Activated CD4-positive, alpha-beta T cell treated with anti-CD3 and anti-CD28 coated beads for 36 hours (primary cell): ENCODE measurements around the gene UFD1. TPM values are rescaled to one million over a fixed set of nuclear protein-coding genes. Genes with fewer than 3 reads are reported as not detected.

Source experiments
- ATAC-seq: fragments of 200-7000 bp; cut with Tn5 transposase; one replicate; pipeline ENCODE4 v1.10.0; 2021; ENCODE audit warnings: mild to moderate bottlenecking, moderate library complexity
- CTCF ChIA-PET: fragments of 350-600 bp; sonication (Branson Sonifier 250); formaldehyde crosslinking; loops from one replicate; lab custom pipeline; 2021; ENCODE audit warnings: antibody characterized with exemption; lab: Charles Lee
- POLR2A ChIA-PET: fragments of 350-600 bp; sonication (Branson Sonifier 250); formaldehyde crosslinking; loops from one replicate; lab custom pipeline; 2021; ENCODE audit warnings: antibody characterized with exemption, inconsistent platforms; lab: Charles Lee
- DNase-seq: peaks from one replicate; pipeline ENCODE4 v3.0.0-alpha.2; 2020
- H3K27ac Mint-ChIP-seq: one replicate; pipeline ENCODE4 v1.8.0; 2021; ENCODE audit warnings: mixed read lengths
- H3K27me3 Mint-ChIP-seq: one replicate; pipeline ENCODE4 v1.8.0; 2021; ENCODE audit warnings: mixed read lengths
- H3K36me3 Mint-ChIP-seq: one replicate; pipeline ENCODE4 v1.8.0; 2021; ENCODE audit warnings: low read depth, mixed read lengths
- H3K4me1 Mint-ChIP-seq: one replicate; pipeline ENCODE4 v1.8.0; 2021; ENCODE audit warnings: mixed read lengths
- H3K4me3 Mint-ChIP-seq: one replicate; pipeline ENCODE4 v1.8.0; 2021; ENCODE audit warnings: mild to moderate bottlenecking, moderate library complexity, mixed read lengths
- H3K9me3 Mint-ChIP-seq: one replicate; pipeline ENCODE4 v1.8.0; 2021; ENCODE audit warnings: low read depth, mixed read lengths
- intact Hi-C, 2 experiments: fragments of 100-400 bp; cut with DNase I in 1 of 2; cut with micrococcal nuclease in 1 of 2; formaldehyde crosslinking; loops; one replicate each; pipeline versions ENCODE4 v1.14.2 to v1.15.1; 2022 to 2024; cut with DNase I, micrococcal nuclease
- total RNA-seq, 2 experiments: library from RNA; stranded (reverse); gene quantifications; one replicate each; pipeline ENCODE4 v1.2.3, GENCODE V29; 2021

UFD1 gene
- total RNA-seq, 2 experiments from 2014 or later: 78.4 to 109 TPM

DNA sequence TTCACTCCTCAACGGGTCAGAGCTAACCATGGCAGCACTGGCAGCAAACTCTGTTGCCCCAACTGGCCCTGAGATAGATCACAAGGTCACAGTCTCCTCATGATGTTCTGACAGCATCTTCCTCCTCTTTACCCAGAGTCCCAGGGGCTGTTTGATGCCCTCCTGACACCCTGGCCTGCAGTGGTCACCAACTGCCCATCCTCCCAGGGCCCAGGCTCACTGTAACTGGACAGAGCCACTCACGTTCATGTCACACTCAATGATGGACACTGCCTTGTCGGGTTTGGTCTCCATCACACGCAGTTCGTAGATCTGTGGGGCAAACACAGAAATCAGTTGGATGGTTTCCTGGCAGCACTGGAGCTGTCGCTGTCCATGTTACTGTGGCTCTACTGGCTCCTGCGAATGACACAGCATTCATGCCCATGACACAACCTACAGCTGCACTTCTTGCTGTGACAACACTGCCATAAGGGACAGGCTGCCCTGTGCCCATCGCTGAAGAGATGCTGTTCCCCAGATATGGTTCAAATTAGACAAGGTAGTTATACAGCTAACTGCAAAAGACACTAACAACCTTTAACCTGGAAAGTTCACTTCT, 21.1 kb downstream of the UFD1 start:
- POLR2A ChIA-PET: no interaction called here
- CTCF ChIA-PET: no interaction called here
- H3K27ac Mint-ChIP-seq: no peak overlapping the region

DNA sequence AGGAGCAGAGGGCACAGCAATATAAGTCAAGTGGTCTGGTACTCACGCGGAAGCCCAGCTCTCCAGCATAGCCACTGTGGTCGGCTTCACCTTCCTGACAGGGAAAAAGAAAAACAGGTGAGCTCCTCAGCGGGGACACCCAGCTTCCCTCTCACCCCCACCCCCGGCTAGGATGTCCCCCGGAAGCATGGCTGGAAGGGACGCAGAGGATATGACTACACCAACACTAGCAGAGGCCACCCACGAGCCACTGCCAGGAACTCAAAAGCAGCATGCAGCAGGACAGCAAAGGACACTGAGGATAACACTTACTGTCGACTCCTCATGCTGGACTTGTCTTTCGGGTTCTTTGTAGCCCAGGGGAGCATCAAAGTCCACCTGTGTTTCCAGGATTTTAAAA, 22.5 kb downstream of the UFD1 start:
- H3K9me3 Mint-ChIP-seq: no peaks in the 10 kb centered on the region

More for the DNA sequence above, 21.1 kb downstream of the UFD1 start:
- no peak for ATAC-seq
- Mint-ChIP-seq H3K4me3 (no peak overlapping the region), H3K4me1 (peaks cover 5% of the 10 kb centered on the region), H3K27me3 (no peaks in the 10 kb centered on the region), H3K36me3 (peaks cover 43% of the 10 kb centered on the region), H3K9me3 (no peaks in the 10 kb centered on the region)
- intact Hi-C loops: loop anchor here in 1 of 2 experiments (10.0 kb wide), 1 partner anchor 47 kb away; no protein-coding TSS in a partner anchor
- no peak for DNase-seq

DNA sequence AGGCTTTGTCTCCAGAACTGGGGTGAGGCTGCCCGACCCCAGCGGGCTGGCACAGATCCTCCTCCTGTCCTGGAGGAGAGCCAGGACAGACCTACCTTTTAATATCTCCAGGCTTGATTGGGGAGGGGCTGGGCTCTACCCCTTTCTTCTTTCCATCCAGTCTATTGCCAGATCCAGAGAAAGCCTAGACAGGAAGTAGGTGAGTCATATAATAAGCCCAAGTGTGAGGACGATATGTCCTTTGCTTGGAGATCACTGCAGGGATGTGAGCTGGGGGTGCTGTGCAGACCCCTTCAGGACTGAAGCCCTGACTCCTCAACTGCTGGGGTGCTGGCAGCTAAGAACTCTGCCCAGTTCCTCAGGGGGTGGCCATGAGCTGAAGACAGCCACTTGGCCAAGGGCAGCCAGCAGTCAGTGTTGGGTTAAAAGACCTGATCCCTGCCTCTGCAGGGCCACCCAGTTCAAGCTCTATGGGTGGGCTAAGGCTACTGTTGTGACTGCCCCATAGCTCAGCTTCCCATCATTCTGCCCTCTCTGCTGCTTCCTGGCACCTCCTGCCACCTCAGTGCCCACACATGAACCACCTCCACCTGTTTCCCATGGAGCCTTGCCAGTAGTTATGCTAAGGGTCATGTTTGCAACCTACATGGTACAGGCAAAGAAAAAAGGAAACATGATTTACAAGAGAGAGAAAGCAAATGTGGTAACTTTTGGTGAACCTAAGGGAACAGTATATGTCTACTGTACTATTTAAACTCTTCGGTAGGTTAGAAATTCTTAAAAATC, 23.2 kb downstream of the UFD1 start:
- no peak overlapping the region for H3K4me3 Mint-ChIP-seq
- peaks cover 56% of the 10 kb centered on the region for H3K36me3 Mint-ChIP-seq
- intact Hi-C loops: loop anchor here in 1 of 2 experiments (10.0 kb wide), 1 partner anchor 49 kb away; no protein-coding TSS in a partner anchor
- H3K9me3 Mint-ChIP-seq: no peaks in the 10 kb centered on the region
- no peak overlapping the region for H3K27ac Mint-ChIP-seq
- ChIA-PET CTCF (no interaction called here), POLR2A (interaction anchor here (0.6 kb wide), 1 partner anchor 22 kb away, joined by 4 read pairs; no protein-coding TSS in a partner anchor)
- no peak for ATAC-seq
- H3K4me1 Mint-ChIP-seq: peaks cover 5% of the 10 kb centered on the region
- no peaks in the 10 kb centered on the region for H3K27me3 Mint-ChIP-seq
- DNase-seq: no peak

More for the DNA sequence above, 22.5 kb downstream of the UFD1 start:
- no peak for ATAC-seq
- ChIA-PET POLR2A (interaction anchor here (0.6 kb wide), 1 partner anchor 21 kb away, joined by 4 read pairs; no protein-coding TSS in a partner anchor), CTCF (no interaction called here)
- Mint-ChIP-seq H3K36me3 (peaks cover 53% of the 10 kb centered on the region), H3K4me1 (peaks cover 5% of the 10 kb centered on the region), H3K27ac (no peak overlapping the region), H3K4me3 (no peak overlapping the region), H3K27me3 (no peaks in the 10 kb centered on the region)
- intact Hi-C loops: loop anchor here in 1 of 2 experiments (10.0 kb wide), 1 partner anchor 48 kb away; no protein-coding TSS in a partner anchor
- no peak for DNase-seq

DNA sequence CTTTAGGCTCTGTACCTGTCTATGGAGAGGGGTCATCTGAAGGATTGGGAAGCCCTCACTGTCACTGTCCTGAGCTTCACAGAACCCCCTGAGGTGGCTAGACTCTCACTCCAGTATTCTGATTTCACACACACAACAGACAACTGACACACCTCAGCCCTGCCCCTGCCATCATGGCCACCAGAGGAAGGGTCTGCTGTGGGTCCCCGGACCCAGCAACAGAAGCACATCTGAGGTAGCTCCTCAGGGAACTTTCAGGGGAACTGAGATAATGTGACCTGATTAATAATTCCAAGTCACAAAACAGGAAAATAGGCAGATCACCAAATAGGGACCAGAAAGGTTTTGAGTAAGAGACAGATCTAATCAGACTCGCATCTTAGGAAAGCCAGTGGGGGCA, 24.0 kb downstream of the UFD1 start:
- no peak for ATAC-seq

DNA sequence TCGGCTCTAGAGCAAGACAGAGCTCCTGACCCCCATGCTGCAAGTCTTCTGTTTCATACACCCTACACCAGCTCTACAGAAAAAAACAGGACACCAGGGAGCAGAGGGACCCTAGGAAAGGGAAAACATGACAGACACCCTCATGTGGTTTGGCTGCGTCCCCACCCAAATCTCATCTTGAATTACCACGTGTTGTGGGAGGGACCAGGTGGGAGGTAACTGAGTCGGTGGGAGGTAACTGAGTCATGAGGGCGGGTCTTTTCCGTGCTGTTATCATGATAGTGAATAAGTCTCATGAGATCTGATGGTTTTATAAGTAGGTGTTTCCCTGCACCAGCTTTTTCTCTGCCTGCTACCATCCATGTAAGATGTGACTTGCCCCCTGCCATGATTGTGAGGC, 24.8 kb downstream of the UFD1 start:
- ATAC-seq: no peak
- intact Hi-C loops: loop anchor here in 1 of 2 experiments (10.0 kb wide), 1 partner anchor 51 kb away; no protein-coding TSS in a partner anchor
- no peaks in the 10 kb centered on the region for H3K27me3 Mint-ChIP-seq
- peaks cover 55% of the 10 kb centered on the region for H3K36me3 Mint-ChIP-seq
- ChIA-PET CTCF (no interaction called here), POLR2A (interaction anchor here (0.6 kb wide), 1 partner anchor 313 kb away, joined by 3 read pairs; no protein-coding TSS in a partner anchor)
- peaks cover 9% of the 10 kb centered on the region for H3K4me1 Mint-ChIP-seq
- DNase-seq: no peak
- H3K4me3 Mint-ChIP-seq: no peak overlapping the region
- no peaks in the 10 kb centered on the region for H3K9me3 Mint-ChIP-seq
- H3K27ac Mint-ChIP-seq: peak overlapping the region; percentile 23

More for the DNA sequence above, 24.0 kb downstream of the UFD1 start:
- Mint-ChIP-seq H3K27ac (peak overlapping the region; percentile 15), H3K4me3 (no peak overlapping the region), H3K27me3 (no peaks in the 10 kb centered on the region), H3K9me3 (no peaks in the 10 kb centered on the region), H3K4me1 (peaks cover 5% of the 10 kb centered on the region), H3K36me3 (peaks cover 56% of the 10 kb centered on the region)
- intact Hi-C loops: loop anchor here in 1 of 2 experiments (10.0 kb wide), 1 partner anchor 50 kb away; no protein-coding TSS in a partner anchor
- no peak for DNase-seq
- ChIA-PET CTCF (no interaction called here), POLR2A (no interaction called here)

DNA sequence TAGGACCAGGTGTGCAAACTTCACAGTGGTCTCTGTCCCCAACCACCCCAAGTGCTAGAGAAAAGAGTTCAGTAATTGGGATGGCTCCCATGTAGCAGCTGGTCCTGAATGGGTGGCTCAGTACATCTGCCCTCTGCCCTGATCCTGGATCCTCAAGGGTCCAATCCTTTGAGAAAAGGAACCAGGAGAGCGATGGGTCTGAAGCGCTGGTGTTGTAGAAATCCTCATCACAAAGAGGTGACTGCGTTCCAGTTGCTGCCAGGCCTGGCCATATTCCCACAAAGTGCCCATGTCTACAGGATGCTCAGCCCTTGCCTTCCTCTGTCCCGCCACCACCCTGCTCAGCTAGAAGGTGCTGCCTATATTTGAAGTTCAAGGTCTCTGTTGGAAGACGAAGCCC, 25.3 kb downstream of the UFD1 start:
- ChIA-PET POLR2A (interaction anchor here (0.6 kb wide), 1 partner anchor 313 kb away, joined by 3 read pairs; no protein-coding TSS in a partner anchor), CTCF (no interaction called here)
- Mint-ChIP-seq H3K4me3 (no peak overlapping the region), H3K36me3 (peaks cover 55% of the 10 kb centered on the region), H3K9me3 (no peaks in the 10 kb centered on the region), H3K27me3 (no peaks in the 10 kb centered on the region), H3K27ac (no peak overlapping the region), H3K4me1 (peaks cover 14% of the 10 kb centered on the region)
- ATAC-seq (no peak), DNase-seq (no peak)
- intact Hi-C loops: loop anchor here in 1 of 2 experiments (10.0 kb wide), 1 partner anchor 51 kb away; no protein-coding TSS in a partner anchor

DNA sequence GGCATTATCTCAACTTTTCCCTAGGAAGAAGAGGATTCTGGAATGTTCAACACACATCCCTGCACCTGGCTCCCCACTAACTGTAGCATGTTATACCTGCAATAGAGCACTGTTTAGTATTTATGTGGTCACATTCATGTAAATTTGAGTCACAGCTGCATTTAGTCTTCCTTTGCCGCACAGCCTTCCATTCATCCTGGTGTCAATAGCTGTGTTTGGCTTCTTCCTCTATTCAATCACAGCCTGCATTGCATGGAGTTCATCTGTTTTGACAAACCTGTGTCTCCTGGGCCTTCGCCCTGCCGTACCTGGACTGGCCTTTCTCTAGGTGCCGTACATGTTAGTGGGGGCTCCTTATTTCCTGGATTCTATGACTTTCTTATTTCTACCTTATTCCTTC, 27.4 kb downstream of the UFD1 start:
- peaks cover 26% of the 10 kb centered on the region for H3K4me1 Mint-ChIP-seq
- no peaks in the 10 kb centered on the region for H3K27me3 Mint-ChIP-seq
- CTCF ChIA-PET: interaction anchor here (0.6 kb wide), 1 partner anchor 228 kb away, joined by 3 read pairs; no protein-coding TSS in a partner anchor
- intact Hi-C loops: loop anchor here in 1 of 2 experiments (10.0 kb wide), 1 partner anchor 53 kb away; no protein-coding TSS in a partner anchor
- H3K36me3 Mint-ChIP-seq: peaks cover 52% of the 10 kb centered on the region
- ATAC-seq (no peak), DNase-seq (no peak)
- peak overlapping the region; percentile 65 for H3K27ac Mint-ChIP-seq
- POLR2A ChIA-PET: interaction anchor here (0.7 kb wide), 1 partner anchor 334 kb away, joined by 8 read pairs; no protein-coding TSS in a partner anchor
- H3K9me3 Mint-ChIP-seq: no peaks in the 10 kb centered on the region
- no peak overlapping the region for H3K4me3 Mint-ChIP-seq

DNA sequence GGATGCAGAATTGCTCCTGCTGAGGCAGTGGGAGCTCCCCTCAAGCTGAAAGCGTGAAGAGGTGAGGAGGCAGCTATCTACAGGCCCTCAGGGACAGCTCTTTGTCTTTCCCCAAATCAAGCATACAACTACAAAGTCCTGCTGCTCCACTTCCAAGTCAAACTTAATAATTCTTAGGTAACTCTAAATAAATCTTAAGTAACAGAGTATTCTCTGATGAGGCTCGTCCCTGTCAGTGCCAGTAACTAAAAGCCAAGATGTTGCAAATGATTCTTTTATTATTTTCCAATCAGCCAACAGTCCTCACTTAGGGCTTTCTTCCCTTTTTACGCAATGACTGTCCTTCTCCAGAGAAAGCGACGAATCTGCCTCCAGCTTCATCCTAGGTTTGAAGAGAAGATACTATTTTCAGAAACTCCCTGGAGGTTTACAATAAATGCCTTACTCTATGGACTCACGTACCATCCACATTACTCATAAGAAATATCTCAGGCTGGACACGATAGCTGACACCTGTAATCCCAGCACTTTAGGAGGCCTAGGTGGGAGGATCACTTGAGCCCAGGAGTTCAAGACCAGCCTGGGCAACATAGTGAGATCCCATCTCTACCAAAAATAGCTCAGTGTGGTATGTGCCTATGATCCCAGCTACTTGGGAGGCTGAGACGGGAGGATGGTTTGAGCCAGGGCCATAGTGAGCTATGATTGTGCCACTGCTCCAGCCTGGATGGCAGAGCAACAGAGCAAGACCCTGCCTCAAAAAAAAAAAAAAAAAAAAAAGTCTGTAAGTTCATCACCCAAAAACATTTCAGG, 28.4 kb downstream of the UFD1 start:
- intact Hi-C loops: loop anchor here in 1 of 2 experiments (10.0 kb wide), 1 partner anchor 54 kb away; no protein-coding TSS in a partner anchor
- H3K4me3 Mint-ChIP-seq: no peak overlapping the region
- CTCF ChIA-PET: no interaction called here
- no peaks in the 10 kb centered on the region for H3K9me3 Mint-ChIP-seq
- H3K27ac Mint-ChIP-seq: peak overlapping the region; percentile 72
- peaks cover 49% of the 10 kb centered on the region for H3K36me3 Mint-ChIP-seq
- H3K27me3 Mint-ChIP-seq: no peaks in the 10 kb centered on the region
- POLR2A ChIA-PET: interaction anchor here (0.6 kb wide), 1 partner anchor 17 kb away, joined by 3 read pairs; no protein-coding TSS in a partner anchor
- no peak for DNase-seq
- no peak for ATAC-seq
- peaks cover 31% of the 10 kb centered on the region for H3K4me1 Mint-ChIP-seq

DNA sequence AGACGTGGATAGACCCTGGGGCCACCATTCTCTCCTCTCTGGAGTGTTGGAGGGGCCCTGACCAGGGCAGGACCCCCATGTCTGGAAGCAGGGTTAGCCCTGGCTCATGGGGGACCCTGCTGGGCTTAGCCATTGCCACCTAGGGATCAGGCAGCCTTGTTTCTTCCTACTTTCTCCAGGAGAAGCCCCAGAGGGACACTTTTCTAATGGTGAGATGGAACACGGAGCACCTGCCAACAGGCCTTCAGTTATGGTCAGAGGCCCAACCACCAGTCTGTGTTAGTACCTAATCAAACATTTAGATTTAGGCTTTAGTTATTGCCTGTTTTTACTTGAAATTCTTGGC, 29.6 kb downstream of the UFD1 start:
- POLR2A ChIA-PET: interaction anchor here (1.0 kb wide), 1 partner anchor 13 kb away, joined by 5 read pairs; no protein-coding TSS in a partner anchor
- Mint-ChIP-seq H3K9me3 (no peaks in the 10 kb centered on the region), H3K27ac (peak overlapping the region; percentile 86), H3K4me1 (peaks cover 37% of the 10 kb centered on the region), H3K36me3 (peaks cover 45% of the 10 kb centered on the region), H3K27me3 (no peaks in the 10 kb centered on the region), H3K4me3 (no peak overlapping the region)
- DNase-seq (no peak), ATAC-seq (no peak)
- CTCF ChIA-PET: no interaction called here
- intact Hi-C loops: loop anchor here in 1 of 2 experiments (5.0 kb wide), 1 partner anchor 272 kb away; the partner anchor contains the start of gene SLC25A1

DNA sequence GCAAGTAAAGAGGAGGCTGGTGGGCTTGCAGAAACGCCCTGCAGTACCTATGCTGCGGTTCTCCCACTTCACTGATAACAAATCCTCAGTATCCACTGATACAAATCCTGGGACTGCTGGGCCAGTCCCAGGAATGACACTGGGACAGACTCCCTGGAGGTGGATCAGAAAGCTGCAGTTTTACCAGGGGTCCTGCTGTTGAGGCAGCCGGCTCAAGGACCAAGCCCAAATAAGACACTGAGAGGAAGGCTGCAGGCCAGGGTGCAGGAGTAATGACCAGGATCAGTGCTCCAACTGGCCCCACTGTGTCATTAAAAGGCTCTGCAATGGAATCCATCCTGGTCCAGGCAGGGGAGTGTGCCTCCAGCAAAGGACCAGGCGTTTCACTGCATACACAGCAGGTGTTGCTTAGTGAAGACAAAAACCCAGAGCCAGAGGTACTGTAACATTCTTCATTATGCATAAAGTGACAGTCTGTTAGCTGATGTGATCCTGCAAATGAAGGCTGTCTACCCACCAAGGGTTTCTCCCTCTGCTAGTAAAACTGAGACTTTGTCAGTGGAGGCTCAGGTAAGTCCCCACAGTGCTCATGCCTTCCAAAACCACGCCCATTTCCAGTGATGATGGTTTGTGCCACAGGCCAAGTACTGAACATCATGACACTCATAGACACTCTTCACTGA, 30.1 kb downstream of the UFD1 start:
- peak; percentile 86 for DNase-seq
- Mint-ChIP-seq H3K9me3 (no peaks in the 10 kb centered on the region), H3K4me1 (peaks cover 36% of the 10 kb centered on the region), H3K36me3 (peaks cover 40% of the 10 kb centered on the region), H3K27me3 (no peaks in the 10 kb centered on the region), H3K4me3 (peak overlapping the region; percentile 87), H3K27ac (peak overlapping the region; percentile 86)
- POLR2A ChIA-PET: interaction anchor here (0.6 to 1.0 kb wide), 2 partner anchors 12 to 49 kb away, joined by 3 to 5 read pairs; no protein-coding TSS in a partner anchor
- peak; percentile 82 for ATAC-seq
- intact Hi-C loops: loop anchor here in 1 of 2 experiments (5.0 kb wide), 1 partner anchor 272 kb away; the partner anchor contains the start of gene SLC25A1
- CTCF ChIA-PET: no interaction called here
